ENCODE measurements around the gene RELT.

RELT gene

DNA sequence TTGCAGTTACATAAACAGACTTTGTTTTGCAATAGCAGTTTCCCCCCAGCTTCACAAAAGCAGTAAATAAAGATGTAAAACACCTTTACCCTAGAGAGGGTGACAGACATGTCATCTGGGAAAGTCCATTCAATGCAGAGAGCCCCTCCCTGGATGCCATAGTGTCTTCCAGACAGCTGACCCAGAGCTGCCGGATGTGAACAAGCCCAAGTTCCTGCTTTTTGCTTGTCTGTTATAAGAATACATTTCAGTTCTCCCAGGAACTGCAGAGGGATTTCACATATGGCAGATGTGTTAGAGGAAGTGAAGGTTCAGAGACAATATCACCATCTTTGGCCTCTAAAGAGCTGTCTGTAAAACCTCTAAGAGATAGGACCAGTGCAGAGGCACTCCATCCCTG is 48.9 kb downstream of the RELT start:
- Histone ChIP-seq H3K9ac (ENCODE audit: low read length) (no peak overlapping the region), H2AFZ (ENCODE audit: low read length) (no peak overlapping the region), H3F3A (ENCODE audit: insufficient read depth, low read length) (no peaks in the 10 kb centered on the region), H3K4me3 (ENCODE audit: low read depth, low read length, poor library complexity, severe bottlenecking) (no peak overlapping the region), H3K9me3 (ENCODE audit: low read length) (no peaks in the 10 kb centered on the region), H3K9me2 (ENCODE audit: low read depth, low read length) (no peaks in the 10 kb centered on the region), H3K36me3 (ENCODE audit: insufficient read depth, low read length) (no peaks in the 10 kb centered on the region), H4K20me1 (ENCODE audit: insufficient read depth, low read length) (no peaks in the 10 kb centered on the region), H3K4me2 (ENCODE audit: low read length) (no peak overlapping the region), H3K27me3 (ENCODE audit: insufficient read depth, low read length) (no peaks in the 10 kb centered on the region), H3K27ac (ENCODE audit: low read depth, low read length, poor library complexity, severe bottlenecking) (no peak overlapping the region), H3K79me2 (ENCODE audit: insufficient read depth, low read length) (no peaks in the 10 kb centered on the region), H3K4me1 (ENCODE audit: insufficient read depth, low read length, severe bottlenecking) (no peaks in the 10 kb centered on the region)
- TF ChIP-seq, protein P1, sequence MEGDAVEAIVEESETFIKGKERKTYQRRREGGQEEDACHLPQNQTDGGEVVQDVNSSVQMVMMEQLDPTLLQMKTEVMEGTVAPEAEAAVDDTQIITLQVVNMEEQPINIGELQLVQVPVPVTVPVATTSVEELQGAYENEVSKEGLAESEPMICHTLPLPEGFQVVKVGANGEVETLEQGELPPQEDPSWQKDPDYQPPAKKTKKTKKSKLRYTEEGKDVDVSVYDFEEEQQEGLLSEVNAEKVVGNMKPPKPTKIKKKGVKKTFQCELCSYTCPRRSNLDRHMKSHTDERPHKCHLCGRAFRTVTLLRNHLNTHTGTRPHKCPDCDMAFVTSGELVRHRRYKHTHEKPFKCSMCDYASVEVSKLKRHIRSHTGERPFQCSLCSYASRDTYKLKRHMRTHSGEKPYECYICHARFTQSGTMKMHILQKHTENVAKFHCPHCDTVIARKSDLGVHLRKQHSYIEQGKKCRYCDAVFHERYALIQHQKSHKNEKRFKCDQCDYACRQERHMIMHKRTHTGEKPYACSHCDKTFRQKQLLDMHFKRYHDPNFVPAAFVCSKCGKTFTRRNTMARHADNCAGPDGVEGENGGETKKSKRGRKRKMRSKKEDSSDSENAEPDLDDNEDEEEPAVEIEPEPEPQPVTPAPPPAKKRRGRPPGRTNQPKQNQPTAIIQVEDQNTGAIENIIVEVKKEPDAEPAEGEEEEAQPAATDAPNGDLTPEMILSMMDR (IDR thresholded peaks at IDR 0.05; ENCODE audit: low read length), result no peak
- no peak for TF ChIP-seq EZH2 (IDR thresholded peaks at IDR 0.05; ENCODE audit: borderline replicate concordance, low read length)

DNA sequence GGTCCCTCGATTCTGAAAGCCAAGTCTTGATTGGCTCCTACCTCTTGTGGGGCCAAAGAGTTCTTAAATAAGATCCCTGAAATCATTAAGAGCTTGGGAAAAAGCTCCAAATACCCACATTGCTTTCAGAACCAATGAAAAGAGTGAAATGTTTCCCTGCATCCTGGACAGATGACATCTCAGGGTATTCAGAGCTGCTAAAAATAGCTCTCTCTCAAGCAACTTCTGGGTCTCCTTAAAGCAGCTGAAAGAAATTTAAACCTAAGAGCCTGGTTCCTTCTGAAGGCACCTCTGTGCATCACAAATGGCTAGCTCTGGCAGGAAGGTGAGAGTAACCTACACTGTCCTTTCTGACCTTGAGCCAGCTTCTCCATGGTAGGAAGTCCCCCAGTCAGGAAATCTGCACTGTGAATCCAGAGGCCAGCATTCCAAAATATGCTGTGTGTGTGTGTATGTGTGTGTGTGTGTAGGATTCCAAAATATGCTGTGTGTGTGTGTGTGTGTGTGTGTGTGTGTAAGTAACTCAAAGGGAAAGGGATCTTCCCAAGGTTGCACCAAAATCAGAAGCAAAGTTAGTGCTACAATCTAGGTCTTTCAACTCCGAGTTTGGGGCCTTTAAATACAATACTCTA is 50.1 kb downstream of the RELT start:
- Histone ChIP-seq H2AFZ (ENCODE audit: low read length) (no peak overlapping the region), H3K36me3 (ENCODE audit: insufficient read depth, low read length) (no peaks in the 10 kb centered on the region), H3K4me2 (ENCODE audit: low read length) (no peak overlapping the region), H4K20me1 (ENCODE audit: insufficient read depth, low read length) (no peaks in the 10 kb centered on the region), H3K9me2 (ENCODE audit: low read depth, low read length) (no peaks in the 10 kb centered on the region), H3K4me1 (ENCODE audit: insufficient read depth, low read length, severe bottlenecking) (no peaks in the 10 kb centered on the region), H3K27me3 (ENCODE audit: insufficient read depth, low read length) (no peaks in the 10 kb centered on the region), H3K27ac (ENCODE audit: low read depth, low read length, poor library complexity, severe bottlenecking) (no peak overlapping the region), H3K4me3 (ENCODE audit: low read depth, low read length, poor library complexity, severe bottlenecking) (no peak overlapping the region), H3F3A (ENCODE audit: insufficient read depth, low read length) (no peaks in the 10 kb centered on the region), H3K79me2 (ENCODE audit: insufficient read depth, low read length) (no peaks in the 10 kb centered on the region), H3K9me3 (ENCODE audit: low read length) (no peaks in the 10 kb centered on the region), H3K9ac (ENCODE audit: low read length) (no peak overlapping the region)
- TF ChIP-seq EZH2 (IDR thresholded peaks at IDR 0.05; ENCODE audit: borderline replicate concordance, low read length), result no peak
- TF ChIP-seq, protein P1 (IDR thresholded peaks at IDR 0.05; ENCODE audit: low read length), result no peak

DNA sequence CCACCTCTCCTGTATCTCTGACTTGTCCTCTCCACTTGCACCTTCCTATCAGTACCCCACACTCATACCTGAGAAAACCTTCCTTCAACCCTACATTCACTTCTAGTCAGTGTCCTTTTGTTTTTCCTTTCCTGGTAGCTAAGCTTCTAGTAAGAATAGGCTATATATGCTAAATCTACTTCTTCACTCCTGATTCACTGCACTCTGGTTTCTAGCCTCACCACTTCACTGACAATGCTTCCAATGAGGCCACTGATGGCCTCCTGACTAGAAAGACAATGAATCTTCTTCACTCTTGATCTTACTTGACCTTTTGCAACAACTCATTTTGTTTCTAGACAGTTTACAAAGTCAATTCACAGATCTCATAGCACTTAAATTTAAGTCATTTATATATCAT is 52.0 kb downstream of the RELT start:
- Histone ChIP-seq H3K27me3 (ENCODE audit: insufficient read depth, low read length) (no peaks in the 10 kb centered on the region), H3K4me1 (ENCODE audit: insufficient read depth, low read length, severe bottlenecking) (no peaks in the 10 kb centered on the region), H3K4me2 (ENCODE audit: low read length) (no peak overlapping the region), H3K79me2 (ENCODE audit: insufficient read depth, low read length) (no peaks in the 10 kb centered on the region), H3K4me3 (ENCODE audit: low read depth, low read length, poor library complexity, severe bottlenecking) (no peak overlapping the region), H2AFZ (ENCODE audit: low read length) (no peak overlapping the region), H3K9me2 (ENCODE audit: low read depth, low read length) (no peaks in the 10 kb centered on the region), H3K27ac (ENCODE audit: low read depth, low read length, poor library complexity, severe bottlenecking) (no peak overlapping the region), H3K9me3 (ENCODE audit: low read length) (no peaks in the 10 kb centered on the region), H4K20me1 (ENCODE audit: insufficient read depth, low read length) (no peaks in the 10 kb centered on the region), H3F3A (ENCODE audit: insufficient read depth, low read length) (no peaks in the 10 kb centered on the region), H3K36me3 (ENCODE audit: insufficient read depth, low read length) (no peaks in the 10 kb centered on the region), H3K9ac (ENCODE audit: low read length) (no peak overlapping the region)
- TF ChIP-seq, protein P1 (IDR thresholded peaks at IDR 0.05; ENCODE audit: low read length), result no peak
